Activated CD8-positive, alpha-beta T cell treated with anti-CD3 and anti-CD28 coated beads for 36 hours (primary cell): ENCODE data around the gene ANKRA2. TPM values are rescaled to one million over a fixed set of nuclear protein-coding genes. Genes with fewer than 3 reads are reported as not detected.

ENCODE experiments used
- ATAC-seq: fragments of 200-7000 bp; cut with Tn5 transposase; one replicate; pipeline ENCODE4 v1.10.0; 2021; ENCODE audit warnings: mild to moderate bottlenecking, moderate library complexity
- CTCF ChIA-PET: fragments of 350-600 bp; sonication (Branson Sonifier 250); formaldehyde crosslinking; loops from one replicate; lab custom pipeline; 2021; ENCODE audit warnings: antibody characterized with exemption; lab: Charles Lee
- POLR2A ChIA-PET: fragments of 350-600 bp; sonication (Branson Sonifier 250); formaldehyde crosslinking; loops from one replicate; lab custom pipeline; 2021; ENCODE audit warnings: antibody characterized with exemption; lab: Charles Lee
- DNase-seq: peaks from one replicate; pipeline ENCODE4 v3.0.0-alpha.2; 2020
- H3K27ac Mint-ChIP-seq: one replicate; pipeline ENCODE4 v1.8.0; 2021; ENCODE audit warnings: mild to moderate bottlenecking, mixed read lengths
- H3K27me3 Mint-ChIP-seq: one replicate; pipeline ENCODE4 v1.8.0; 2021; ENCODE audit warnings: mixed read lengths
- H3K36me3 Mint-ChIP-seq: one replicate; pipeline ENCODE4 v1.8.0; 2021; ENCODE audit warnings: low read depth, mixed read lengths
- H3K4me1 Mint-ChIP-seq: one replicate; pipeline ENCODE4 v1.8.0; 2021; ENCODE audit warnings: low read depth, mixed read lengths
- H3K4me3 Mint-ChIP-seq: one replicate; pipeline ENCODE4 v1.8.0; 2021; ENCODE audit warnings: mild to moderate bottlenecking, moderate library complexity, mixed read lengths
- H3K9me3 Mint-ChIP-seq: one replicate; pipeline ENCODE4 v1.8.0; 2021; ENCODE audit warnings: mixed read lengths
- intact Hi-C: fragments of 100-400 bp; cut with micrococcal nuclease; formaldehyde crosslinking; loops from one replicate; pipeline ENCODE4 v1.10.0; 2022
- total RNA-seq, 2 experiments: library from RNA; stranded (reverse); gene quantifications; one replicate each; pipeline ENCODE4 v1.2.3, GENCODE V29; 2021
- TF ChIP-seq, protein P1 (sequence below): fragments of 200-600 bp; IDR thresholded peaks from one replicate; pipeline ENCODE4 v1.8.0; 2022; ENCODE audit warnings: antibody characterized with exemption, mild to moderate bottlenecking

ANKRA2 gene
- total RNA-seq, 2 experiments from 2014 or later: 20.2 to 22.0 TPM

GRCh38 chr5:73596705-73597328 is 31.4 kb upstream of the ANKRA2 start:
- Mint-ChIP-seq H3K4me3 (no peak overlapping the region), H3K36me3 (no peaks in the 10 kb centered on the region)
- no peak for ATAC-seq

DNA sequence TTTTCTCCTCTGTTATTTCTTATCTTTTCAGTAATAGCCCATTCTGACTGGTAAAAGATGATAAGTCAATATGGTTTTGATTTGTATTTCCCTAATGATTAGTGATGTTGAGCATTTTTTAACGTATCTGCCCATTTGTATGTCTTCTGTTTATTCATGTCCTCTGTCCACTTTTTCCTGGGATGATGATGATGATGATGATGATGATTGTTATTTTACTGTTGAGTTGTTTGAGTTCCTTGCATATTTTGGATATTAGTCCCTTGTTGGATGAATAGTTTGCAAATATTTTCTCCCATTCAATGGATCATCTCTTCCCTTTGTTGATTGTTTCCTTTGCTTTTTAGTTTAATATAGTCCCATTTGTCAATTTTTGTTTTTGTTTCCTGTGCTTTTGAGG is 27.1 kb upstream of the ANKRA2 start:
- Mint-ChIP-seq H3K36me3 (no peaks in the 10 kb centered on the region), H3K4me1 (no peaks in the 10 kb centered on the region), H3K27ac (no peak overlapping the region), H3K27me3 (no peaks in the 10 kb centered on the region), H3K4me3 (no peak overlapping the region), H3K9me3 (no peaks in the 10 kb centered on the region)
- CTCF ChIA-PET: interaction anchor here (1.2 to 10.0 kb wide), 3 partner anchors 101 to 200 kb away, joined by 4 to 228 read pairs (median 15); no protein-coding TSS in a partner anchor
- TF ChIP-seq, protein P1, sequence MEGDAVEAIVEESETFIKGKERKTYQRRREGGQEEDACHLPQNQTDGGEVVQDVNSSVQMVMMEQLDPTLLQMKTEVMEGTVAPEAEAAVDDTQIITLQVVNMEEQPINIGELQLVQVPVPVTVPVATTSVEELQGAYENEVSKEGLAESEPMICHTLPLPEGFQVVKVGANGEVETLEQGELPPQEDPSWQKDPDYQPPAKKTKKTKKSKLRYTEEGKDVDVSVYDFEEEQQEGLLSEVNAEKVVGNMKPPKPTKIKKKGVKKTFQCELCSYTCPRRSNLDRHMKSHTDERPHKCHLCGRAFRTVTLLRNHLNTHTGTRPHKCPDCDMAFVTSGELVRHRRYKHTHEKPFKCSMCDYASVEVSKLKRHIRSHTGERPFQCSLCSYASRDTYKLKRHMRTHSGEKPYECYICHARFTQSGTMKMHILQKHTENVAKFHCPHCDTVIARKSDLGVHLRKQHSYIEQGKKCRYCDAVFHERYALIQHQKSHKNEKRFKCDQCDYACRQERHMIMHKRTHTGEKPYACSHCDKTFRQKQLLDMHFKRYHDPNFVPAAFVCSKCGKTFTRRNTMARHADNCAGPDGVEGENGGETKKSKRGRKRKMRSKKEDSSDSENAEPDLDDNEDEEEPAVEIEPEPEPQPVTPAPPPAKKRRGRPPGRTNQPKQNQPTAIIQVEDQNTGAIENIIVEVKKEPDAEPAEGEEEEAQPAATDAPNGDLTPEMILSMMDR: no peak
- ATAC-seq (no peak), DNase-seq (no peak)
- POLR2A ChIA-PET: interaction anchor here (0.7 to 0.8 kb wide), 2 partner anchors 198 to 1826 kb away, joined by 3 read pairs; no protein-coding TSS in a partner anchor
- intact Hi-C loops: loop anchor here (5.0 kb wide), 2 partner anchors 100 to 1055 kb away; no protein-coding TSS in a partner anchor

More at GRCh38 chr5:73596705-73597328, 31.4 kb upstream of the ANKRA2 start:
- TF ChIP-seq, protein P1: peak; percentile 62
- DNase-seq: peak; percentile 29
- CTCF ChIA-PET: interaction anchor here (0.8 to 2.2 kb wide), 12 partner anchors 10 to 198 kb away, joined by 3 to 20 read pairs (median 3); partner anchors contain the start of gene ARHGEF28
- Mint-ChIP-seq H3K27ac (no peak overlapping the region), H3K4me1 (no peaks in the 10 kb centered on the region), H3K27me3 (no peaks in the 10 kb centered on the region), H3K9me3 (peaks cover 2% of the 10 kb centered on the region)
- POLR2A ChIA-PET: interaction anchor here (0.9 kb wide), 1 partner anchor 8 kb away, joined by 3 read pairs; no protein-coding TSS in a partner anchor
- intact Hi-C loops: no loop called here

DNA sequence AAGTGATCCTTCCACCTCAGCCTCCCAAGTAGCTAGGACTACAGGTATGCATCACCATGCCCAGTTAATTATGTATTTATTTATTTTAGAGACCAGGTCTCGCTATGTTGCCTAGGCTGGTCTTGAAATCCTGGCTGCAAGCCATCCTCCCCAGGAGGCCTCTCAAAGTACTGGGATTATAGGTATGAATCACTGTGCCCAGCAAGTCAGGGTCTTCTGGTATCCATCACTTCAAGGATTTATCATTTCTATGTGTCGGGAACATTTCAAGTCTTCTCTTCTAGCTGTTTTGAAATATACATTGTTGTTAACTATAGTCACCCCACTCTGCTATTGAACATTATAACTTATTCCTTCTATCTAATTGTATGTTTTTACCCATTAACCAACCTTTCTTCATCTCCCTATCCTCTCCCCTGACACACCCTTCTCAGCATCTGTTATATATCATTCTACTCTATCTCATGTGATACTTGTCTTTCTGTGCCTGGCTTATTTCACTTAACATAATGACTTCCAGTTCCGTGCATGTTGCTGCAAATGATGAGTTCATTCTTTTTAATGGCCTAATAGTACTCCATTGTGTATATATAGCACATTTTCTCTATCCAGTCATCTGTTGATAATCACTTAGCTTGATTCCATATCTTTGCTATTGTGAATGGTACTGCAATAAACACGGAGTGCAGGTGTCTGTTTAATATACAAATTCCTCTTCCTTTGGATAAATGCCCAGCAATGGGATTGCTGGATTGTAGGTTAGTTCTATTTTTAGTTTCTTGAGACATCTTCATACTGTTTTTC is 26.5 kb upstream of the ANKRA2 start:
- no peak overlapping the region for H3K27ac Mint-ChIP-seq
- H3K27me3 Mint-ChIP-seq: no peaks in the 10 kb centered on the region
- no peak overlapping the region for H3K4me3 Mint-ChIP-seq
- H3K4me1 Mint-ChIP-seq: no peaks in the 10 kb centered on the region
- ATAC-seq (no peak), DNase-seq (no peak)
- intact Hi-C loops: loop anchor here (1.0 to 5.0 kb wide), 3 partner anchors 100 to 1055 kb away; no protein-coding TSS in a partner anchor
- CTCF ChIA-PET: interaction anchor here (0.8 to 10.0 kb wide), 38 partner anchors 8 to 310 kb away, joined by 3 to 228 read pairs (median 4); no protein-coding TSS in a partner anchor
- POLR2A ChIA-PET: interaction anchor here (0.8 to 1.1 kb wide), 2 partner anchors 10 to 199 kb away, joined by 3 read pairs; no protein-coding TSS in a partner anchor
- no peaks in the 10 kb centered on the region for H3K36me3 Mint-ChIP-seq
- TF ChIP-seq, protein P1: no peak
- no peaks in the 10 kb centered on the region for H3K9me3 Mint-ChIP-seq

DNA sequence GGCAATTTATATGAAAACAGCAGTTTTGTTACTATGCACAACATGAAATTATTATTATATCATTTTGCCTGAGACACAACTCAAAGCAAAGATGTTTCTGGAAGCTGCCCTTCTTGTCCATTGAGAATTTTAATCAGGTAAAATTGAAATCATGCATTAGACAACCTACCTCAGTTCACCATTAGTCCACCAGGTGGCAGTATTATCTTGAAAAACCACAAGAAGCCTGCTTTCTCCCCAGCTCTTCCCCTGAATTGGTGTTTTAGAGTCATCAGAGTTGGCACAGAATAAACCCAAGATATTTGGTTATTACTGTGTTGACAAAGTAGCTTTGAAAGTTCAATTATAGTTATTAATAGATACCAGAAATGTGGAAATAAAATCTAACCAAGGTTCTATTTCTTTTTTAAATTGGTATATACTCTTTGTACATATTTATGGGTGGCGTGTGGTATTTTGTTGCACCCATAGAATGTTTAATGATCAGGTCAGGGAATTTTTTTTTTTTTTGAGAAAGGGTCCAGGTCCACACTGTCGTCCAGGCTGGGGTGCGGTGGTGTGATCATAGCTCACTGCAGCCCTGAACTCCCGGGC is 25.8 kb upstream of the ANKRA2 start:
- CTCF ChIA-PET: interaction anchor here (0.7 to 10.0 kb wide), 42 partner anchors 9 to 310 kb away, joined by 3 to 228 read pairs (median 4); partner anchors contain the start of genes ANKRA2 and ARHGEF28
- no peak overlapping the region for H3K4me3 Mint-ChIP-seq
- H3K9me3 Mint-ChIP-seq: no peaks in the 10 kb centered on the region
- peak; percentile 52 for DNase-seq
- H3K27ac Mint-ChIP-seq: no peak overlapping the region
- H3K36me3 Mint-ChIP-seq: no peaks in the 10 kb centered on the region
- intact Hi-C loops: loop anchor here (1.0 to 5.0 kb wide), 3 partner anchors 101 to 1056 kb away; no protein-coding TSS in a partner anchor
- peak; percentile 66 for ATAC-seq
- H3K4me1 Mint-ChIP-seq: no peaks in the 10 kb centered on the region
- POLR2A ChIA-PET: interaction anchor here (1.1 kb wide), 1 partner anchor 9 kb away, joined by 3 read pairs; no protein-coding TSS in a partner anchor
- no peaks in the 10 kb centered on the region for H3K27me3 Mint-ChIP-seq
- TF ChIP-seq, protein P1: peak; percentile 86
